Stimulated activated CD4-positive, alpha-beta T cell treated with anti-CD3 and anti-CD28 coated beads, Interleukin-12 subunit alpha, Interleukin-12 subunit beta, amount 100 ng/mL, for 4 hours (primary cell): ENCODE measurements around the gene ZBTB49.

Experiments
- DNase-seq: peaks from one replicate; pipeline ENCODE4 v3.0.0-alpha.2; 2020

ZBTB49 gene

DNA sequence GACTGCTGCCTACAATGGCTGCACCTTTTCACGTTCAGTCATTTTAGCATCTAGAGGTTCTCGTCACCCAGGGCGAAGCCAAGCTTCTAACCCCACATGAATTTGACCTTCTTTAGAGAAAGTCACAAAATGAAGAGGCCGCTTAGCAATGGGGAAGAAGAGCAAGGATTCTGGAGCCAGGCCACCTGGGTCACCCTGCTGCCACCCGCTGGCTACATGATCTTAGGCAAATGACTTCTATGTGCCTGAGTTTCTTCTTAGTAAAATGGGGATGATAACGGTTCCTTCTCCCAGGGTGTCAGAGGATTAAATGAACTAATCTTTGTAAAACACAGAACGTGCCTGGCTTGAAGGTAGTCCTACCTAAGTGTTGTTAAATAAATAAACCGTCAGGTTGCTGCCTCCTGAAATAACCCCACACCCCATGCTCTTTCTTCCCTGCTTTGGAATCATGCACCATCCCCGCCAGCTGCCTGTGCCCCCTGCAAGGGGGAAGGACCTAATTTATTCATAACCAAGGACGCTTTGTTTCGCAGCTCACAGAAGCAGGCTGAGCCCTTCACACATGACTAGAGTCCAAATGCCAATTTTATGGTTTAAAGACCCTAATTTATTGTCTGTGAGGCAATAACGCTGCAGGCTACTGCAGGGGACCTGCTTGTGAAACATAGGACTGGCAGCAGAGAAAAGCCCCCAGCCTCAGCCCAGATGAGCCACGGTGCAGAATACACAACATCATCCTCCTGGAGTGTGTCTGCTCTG lies 68.2 kb downstream of the ZBTB49 start:
- no peak for DNase-seq

GRCh38 chr4:4361883-4362282 lies 71.8 kb downstream of the ZBTB49 start:
- no peak for DNase-seq

GRCh38 chr4:4362991-4363697 lies 73.1 kb downstream of the ZBTB49 start:
- no peak for DNase-seq

DNA sequence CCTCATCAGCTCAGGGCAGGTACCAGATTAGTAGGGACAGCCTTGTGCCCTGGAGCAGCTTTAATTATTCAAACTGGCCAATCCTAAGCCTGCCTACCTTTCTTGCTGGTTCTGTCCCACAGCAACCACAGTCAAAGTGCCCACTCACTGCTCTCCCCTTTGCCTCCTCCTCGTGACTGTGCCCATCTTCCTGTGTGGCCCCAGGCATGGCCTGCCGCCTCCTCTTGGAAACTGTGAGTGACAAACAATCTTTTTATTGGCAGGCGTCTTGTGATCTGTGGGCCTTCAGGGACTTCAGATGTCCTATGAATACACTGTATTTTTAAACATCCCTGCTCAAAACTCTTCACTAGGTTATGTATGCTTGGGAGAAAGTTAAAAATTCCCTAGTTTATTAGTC lies 74.0 kb downstream of the ZBTB49 start:
- DNase-seq: no peak

DNA sequence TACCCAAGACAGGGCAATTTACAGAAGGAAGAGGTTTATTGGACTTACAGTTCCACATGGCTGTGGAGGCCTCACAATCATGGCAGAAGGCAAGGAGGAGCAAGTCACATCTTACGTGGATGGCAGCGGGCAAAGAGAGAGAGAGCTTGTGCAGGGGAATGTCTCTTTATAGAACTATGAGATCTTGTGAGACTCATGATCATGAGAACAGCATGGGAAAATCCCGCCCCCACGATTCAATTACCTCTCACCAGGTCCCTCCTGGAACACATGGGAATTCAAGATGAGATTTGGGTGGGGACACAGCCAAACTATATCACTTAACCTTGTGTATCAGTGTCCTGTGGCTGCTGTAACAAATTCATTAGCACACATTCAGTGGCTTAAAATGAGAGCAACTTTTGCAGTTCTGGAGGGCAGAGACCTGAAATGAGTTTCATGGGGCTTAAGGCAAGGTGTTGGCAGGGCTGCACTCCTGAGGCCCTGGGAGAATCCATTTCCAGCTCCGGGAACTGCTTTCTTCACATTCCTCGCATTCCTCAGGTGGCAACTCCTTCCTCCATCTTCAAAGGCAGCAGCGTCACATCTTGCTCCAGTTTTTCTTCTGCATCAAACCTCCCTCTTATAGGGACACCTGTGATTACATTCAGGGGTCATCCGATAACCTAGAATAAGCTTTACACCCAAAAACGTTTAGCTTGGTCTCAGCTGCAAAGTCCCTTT lies 74.6 kb downstream of the ZBTB49 start:
- DNase-seq: no peak

- no peak for DNase-seq
Measured at GRCh38 chr4:4368809-4369580, 78.9 kb downstream of the ZBTB49 start.
